ENCODE results near the gene TOR1B.

DNA sequence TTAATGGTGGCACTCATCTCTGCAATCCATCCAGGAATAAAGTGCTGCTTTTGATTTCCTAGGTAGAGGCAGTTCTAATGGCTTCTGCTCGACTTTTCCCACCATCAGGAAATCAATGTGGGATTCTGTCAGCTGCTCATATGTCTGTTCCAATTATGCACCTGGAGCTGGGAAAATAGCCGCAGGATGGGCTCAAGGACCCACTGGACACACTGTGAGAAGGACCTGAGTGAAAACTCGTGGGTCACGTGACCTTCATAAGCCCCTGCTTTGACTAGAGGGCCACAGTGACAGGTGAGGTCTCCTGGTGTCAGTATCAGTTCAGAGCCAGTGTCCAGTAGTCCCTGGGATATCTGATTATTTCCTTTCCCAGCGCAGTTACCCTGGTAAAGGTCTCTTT is 32.2 kb upstream of the TOR1B start:
- TF ChIP-seq ZBTB33 (IDR thresholded peaks at IDR 0.05): no peak
- TF ChIP-seq, protein P1, sequence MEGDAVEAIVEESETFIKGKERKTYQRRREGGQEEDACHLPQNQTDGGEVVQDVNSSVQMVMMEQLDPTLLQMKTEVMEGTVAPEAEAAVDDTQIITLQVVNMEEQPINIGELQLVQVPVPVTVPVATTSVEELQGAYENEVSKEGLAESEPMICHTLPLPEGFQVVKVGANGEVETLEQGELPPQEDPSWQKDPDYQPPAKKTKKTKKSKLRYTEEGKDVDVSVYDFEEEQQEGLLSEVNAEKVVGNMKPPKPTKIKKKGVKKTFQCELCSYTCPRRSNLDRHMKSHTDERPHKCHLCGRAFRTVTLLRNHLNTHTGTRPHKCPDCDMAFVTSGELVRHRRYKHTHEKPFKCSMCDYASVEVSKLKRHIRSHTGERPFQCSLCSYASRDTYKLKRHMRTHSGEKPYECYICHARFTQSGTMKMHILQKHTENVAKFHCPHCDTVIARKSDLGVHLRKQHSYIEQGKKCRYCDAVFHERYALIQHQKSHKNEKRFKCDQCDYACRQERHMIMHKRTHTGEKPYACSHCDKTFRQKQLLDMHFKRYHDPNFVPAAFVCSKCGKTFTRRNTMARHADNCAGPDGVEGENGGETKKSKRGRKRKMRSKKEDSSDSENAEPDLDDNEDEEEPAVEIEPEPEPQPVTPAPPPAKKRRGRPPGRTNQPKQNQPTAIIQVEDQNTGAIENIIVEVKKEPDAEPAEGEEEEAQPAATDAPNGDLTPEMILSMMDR (IDR thresholded peaks at IDR 0.05; ENCODE audit: low read depth, low read length, missing input control): no peak
- TF ChIP-seq RAD21 (IDR thresholded peaks at IDR 0.05): no peak
- TF ChIP-seq GABPA (IDR thresholded peaks at IDR 0.05 in 1 of 2, conservative IDR thresholded peaks at IDR 0.05 in 1 of 2): no peak
- no peak for TF ChIP-seq REST (IDR thresholded peaks at IDR 0.05)
- TF ChIP-seq TAF1 (conservative IDR thresholded peaks at IDR 0.05): no peak
- no peak for TF ChIP-seq SP1 (IDR thresholded peaks at IDR 0.05)
- TF ChIP-seq, protein P2, sequence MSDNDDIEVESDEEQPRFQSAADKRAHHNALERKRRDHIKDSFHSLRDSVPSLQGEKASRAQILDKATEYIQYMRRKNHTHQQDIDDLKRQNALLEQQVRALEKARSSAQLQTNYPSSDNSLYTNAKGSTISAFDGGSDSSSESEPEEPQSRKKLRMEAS (IDR thresholded peaks at IDR 0.05): no peak
- TF ChIP-seq FOXA1 (IDR thresholded peaks at IDR 0.05): no peak

All from liver (tissue), 3 donors.